SK-N-SH (cell line): ENCODE measurements around the gene TBL3. TPM values are rescaled to one million over a fixed set of nuclear protein-coding genes. Genes with fewer than 3 reads are reported as not detected.
A peak's percentile ranks its signal among the peaks of the same experiment; 100 is the strongest.

Experiments
- CTCF ChIA-PET: fragments of 300-600, 350-600 bp; formaldehyde crosslinking; extraction: SDS; loops from one replicate; lab custom pipeline; 2021; lab: Yijun Ruan, JAX
- POLR2A ChIA-PET: fragments of 350-600 bp; sonication (Branson Sonifier 250); formaldehyde crosslinking; extraction: SDS; loops from one replicate; lab custom pipeline; 2020; ENCODE audit warnings: antibody characterized with exemption, inconsistent platforms; lab: Yijun Ruan, JAX
- DNase-seq: peaks from one replicate; pipeline ENCODE4 v3.0.0; 2012
- H2AFZ ChIP-seq: fragments of 200-600 bp; sonication (generic); 2 replicates; pipeline ENCODE4 v1.8.1; 2016; ENCODE audit warnings: antibody characterized with exemption, mild to moderate bottlenecking, low read depth
- H3F3A ChIP-seq: fragments of 200-600 bp; sonication (generic); replicated peaks from 2 replicates; pipeline ENCODE3; 2016; ENCODE audit warnings: antibody characterized with exemption, mild to moderate bottlenecking; ENCODE audit not compliant: insufficient read depth
- H3K27ac ChIP-seq, 2 experiments: fragments of 200-500 bp in 1 of 2; fragments of 200-600 bp in 1 of 2; sonication (Bioruptor generic) in 1 of 2; sonication (generic), shearing (Covaris generic) in 1 of 2; 2 replicates each; pipeline versions ENCODE4 v1.5.1 to v1.6.1; 2014 to 2016; ENCODE audit warnings: low read depth in 2 of 2, inconsistent platforms in 1 of 2, low read length in 1 of 2, mild to moderate bottlenecking in 1 of 2, mixed read lengths in 1 of 2
- H3K27me3 ChIP-seq: fragments of 200-600 bp; sonication (generic), shearing (Covaris generic); 2 replicates; pipeline ENCODE4 v1.6.1; 2016; ENCODE audit warnings: mixed run types; ENCODE audit not compliant: insufficient read depth
- H3K36me3 ChIP-seq, 2 experiments: fragments of 200-500 bp in 1 of 2; fragments of 200-600 bp in 1 of 2; sonication (Bioruptor generic) in 1 of 2; sonication (generic) in 1 of 2; replicated peaks in 1 of 2; 2 replicates each; pipeline versions ENCODE3 to v1.5.1; 2014 to 2016; ENCODE audit warnings: low read length in 1 of 2, mild to moderate bottlenecking in 1 of 2; ENCODE audit not compliant: insufficient read depth in 2 of 2, control insufficient read depth in 1 of 2
- H3K4me1 ChIP-seq, 2 experiments: fragments of 200-500 bp in 1 of 2; fragments of 200-600 bp in 1 of 2; sonication (Bioruptor generic) in 1 of 2; sonication (generic), shearing (Covaris generic) in 1 of 2; 2 replicates each; pipeline versions ENCODE4 v1.5.1 to v1.6.1; 2014 to 2016; ENCODE audit warnings: low read depth in 1 of 2, low read length in 1 of 2, mixed run types in 1 of 2; ENCODE audit not compliant: insufficient read depth in 2 of 2, control insufficient read depth in 1 of 2
- H3K4me2 ChIP-seq: fragments of 200-600 bp; sonication (generic), shearing (Covaris generic); 2 replicates; pipeline ENCODE4 v1.6.1; 2017; ENCODE audit warnings: mixed run types
- H3K4me3 ChIP-seq, 2 experiments: fragments of 200-500 bp in 1 of 2; fragments of 200-600 bp in 1 of 2; sonication (Bioruptor generic) in 1 of 2; sonication (generic), shearing (Covaris generic) in 1 of 2; 2 replicates each; pipeline versions ENCODE4 v1.5.1 to v1.8.1; 2014 to 2016; ENCODE audit warnings: low read depth in 2 of 2, inconsistent platforms in 1 of 2, low read length in 1 of 2, mild to moderate bottlenecking in 1 of 2, mixed read lengths in 1 of 2, moderate library complexity in 1 of 2
- H3K79me2 ChIP-seq: fragments of 200-600 bp; sonication (generic); 2 replicates; pipeline ENCODE4 v1.8.1; 2017; ENCODE audit warnings: mild to moderate bottlenecking; ENCODE audit not compliant: insufficient read depth
- H3K9ac ChIP-seq: fragments of 200-600 bp; sonication (generic); 2 replicates; pipeline ENCODE4 v1.6.1; 2017; ENCODE audit warnings: mixed run types
- H3K9me2 ChIP-seq: fragments of 200-600 bp; sonication (generic); 2 replicates; pipeline ENCODE4 v1.6.1; 2017; ENCODE audit warnings: mixed run types
- H3K9me3 ChIP-seq: fragments of 200-600 bp; sonication (generic); 2 replicates; pipeline ENCODE4 v1.6.1; 2017; ENCODE audit warnings: mixed run types, mild to moderate bottlenecking, moderate library complexity
- H4K20me1 ChIP-seq: fragments of 200-600 bp; sonication (generic); 2 replicates; pipeline ENCODE4 v1.6.1; 2017; ENCODE audit warnings: mild to moderate bottlenecking, mixed run types; ENCODE audit not compliant: insufficient read depth
- CHD2 ChIP-seq: fragments of 150-350 bp; IDR thresholded peaks from 2 replicates; pipeline ENCODE4 v1.6.1; 2018; ENCODE audit warnings: low read length; ENCODE audit not compliant: partially characterized antibody
- CTCF ChIP-seq: fragments of 200-600 bp; sonication (generic); IDR thresholded peaks from 2 replicates; pipeline ENCODE4 v1.6.1; 2017; ENCODE audit warnings: antibody characterized with exemption, mild to moderate bottlenecking, moderate library complexity
- FOSL2 ChIP-seq: IDR thresholded peaks from 2 replicates; pipeline ENCODE4 v1.4.0; 2012; ENCODE audit warnings: low read depth, mild to moderate bottlenecking, moderate library complexity, borderline replicate concordance
- MXI1 ChIP-seq: IDR thresholded peaks from 2 replicates; pipeline ENCODE4 v1.6.1; 2012; ENCODE audit warnings: mild to moderate bottlenecking, low read depth, low read length, improper control_type of control experiment
- NFIC ChIP-seq: IDR thresholded peaks from 2 replicates; pipeline ENCODE4 v1.4.0; 2012; ENCODE audit warnings: borderline replicate concordance
- NRF1 ChIP-seq: IDR thresholded peaks from 2 replicates; pipeline ENCODE4 v1.6.1; 2012; ENCODE audit warnings: low read depth, mild to moderate bottlenecking, low read length
- PBX3 ChIP-seq: IDR thresholded peaks from 2 replicates; pipeline ENCODE4; 2012
- POLR2AphosphoS5 ChIP-seq: IDR thresholded peaks from 2 replicates; pipeline ENCODE4 v1.6.1; 2012; ENCODE audit warnings: low read depth, low read length
- RAD21 ChIP-seq: IDR thresholded peaks from 2 replicates; pipeline ENCODE4 v1.6.1; 2012; ENCODE audit warnings: mild to moderate bottlenecking, low read length
- SMC3 ChIP-seq: IDR thresholded peaks from 2 replicates; pipeline ENCODE4 v1.6.1; 2012; ENCODE audit warnings: low read depth, low read length, improper control_type of control experiment
- TAF1 ChIP-seq: IDR thresholded peaks from 2 replicates; pipeline ENCODE4 v1.6.1; 2012; ENCODE audit warnings: low read depth, mild to moderate bottlenecking, low read length, moderate library complexity, borderline replicate concordance
- USF1 ChIP-seq: IDR thresholded peaks from 2 replicates; pipeline ENCODE4 v1.4.0; 2012; ENCODE audit warnings: low read depth, borderline replicate concordance
- USF2 ChIP-seq: fragments of 150-350 bp; IDR thresholded peaks from 2 replicates; pipeline ENCODE4 v1.6.1; 2017; ENCODE audit warnings: antibody characterized with exemption, low read length, low read depth, borderline replicate concordance
- WGBS: methylation state at CpG from one replicate; pipeline ENCODE4 v1.1.6; 2017; ENCODE audit warnings: low lambda C conversion rate; 5-methylcytosine and 5-hydroxymethylcytosine counted together
- polyA plus RNA-seq, 3 experiments: library from polyadenylated mRNA; depleted of rRNA; stranded (reverse); fragments of >200 nt; gene quantifications; 2 replicates each; pipeline ENCODE4 v1.2.3, GENCODE V29; 2012
- TF ChIP-seq, protein P1 (sequence below): IDR thresholded peaks from 2 replicates; pipeline ENCODE4 v1.4.0; 2012; ENCODE audit warnings: low read depth
- TF ChIP-seq, protein P2 (sequence below): IDR thresholded peaks from 2 replicates; pipeline ENCODE4 v1.6.1; 2012; ENCODE audit warnings: mild to moderate bottlenecking, low read depth, low read length, moderate library complexity

The TBL3 gene
- polyA plus RNA-seq, 1 of the 3 experiments (the other 2 are of a cell fraction): 37.1 TPM

GRCh38 chr16:1929578-1930337, 42.1 kb upstream of the TBL3 start:
- ChIA-PET CTCF (interaction anchor here (0.6 to 5.2 kb wide), 43 partner anchors 9 to 838 kb away, joined by 3 to 137 read pairs (median 5); partner anchors contain the start of genes EME2, FAHD1, HAGH and HS3ST6), POLR2A (interaction anchor here (1.0 to 1.5 kb wide), 3 partner anchors 31 to 40 kb away, joined by 4 to 8 read pairs (median 4); partner anchors contain the start of gene RPS2)
- peak overlapping the region; percentile 84; the same call in 1 of the 2 replicates for H2AFZ ChIP-seq
- no peaks in the 10 kb centered on the region for H4K20me1 ChIP-seq
- peak; percentile 99 for DNase-seq
- H3K9me2 ChIP-seq: no peaks in the 10 kb centered on the region
- peak overlapping the region; percentile 83 for H3K4me2 ChIP-seq
- no peaks in the 10 kb centered on the region for H3K36me3 ChIP-seq
- peaks cover 0 to 17% of the 10 kb centered on the region in 2 experiments; a peak in 1 of 4 replicates for H3K4me1 ChIP-seq
- peak overlapping the region in 1 of 2 experiments; percentile 77; a peak in 3 of 4 replicates for H3K27ac ChIP-seq
- no peaks in the 10 kb centered on the region for H3K27me3 ChIP-seq
- H3K4me3 ChIP-seq: peak overlapping the region; percentile 56 to 64
- no peaks in the 10 kb centered on the region for H3K9me3 ChIP-seq
- TF ChIP-seq CHD2 (peak; percentile 64), NRF1 (peak; percentile 93), RAD21 (peak; percentile 91), NFIC (no peak), USF2 (no peak), CTCF (peak; percentile 73), USF1 (peak; percentile 12; the same call in 1 of the 2 replicates), MXI1 (peak; percentile 56), TAF1 (peak; percentile 53; the same call in 1 of the 2 replicates), SMC3 (peak; percentile 98), FOSL2 (no peak), PBX3 (no peak), POLR2AphosphoS5 (peak; percentile 54)
- TF ChIP-seq, protein P1, sequence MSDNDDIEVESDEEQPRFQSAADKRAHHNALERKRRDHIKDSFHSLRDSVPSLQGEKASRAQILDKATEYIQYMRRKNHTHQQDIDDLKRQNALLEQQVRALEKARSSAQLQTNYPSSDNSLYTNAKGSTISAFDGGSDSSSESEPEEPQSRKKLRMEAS: peak; percentile 90
- TF ChIP-seq, protein P2, sequence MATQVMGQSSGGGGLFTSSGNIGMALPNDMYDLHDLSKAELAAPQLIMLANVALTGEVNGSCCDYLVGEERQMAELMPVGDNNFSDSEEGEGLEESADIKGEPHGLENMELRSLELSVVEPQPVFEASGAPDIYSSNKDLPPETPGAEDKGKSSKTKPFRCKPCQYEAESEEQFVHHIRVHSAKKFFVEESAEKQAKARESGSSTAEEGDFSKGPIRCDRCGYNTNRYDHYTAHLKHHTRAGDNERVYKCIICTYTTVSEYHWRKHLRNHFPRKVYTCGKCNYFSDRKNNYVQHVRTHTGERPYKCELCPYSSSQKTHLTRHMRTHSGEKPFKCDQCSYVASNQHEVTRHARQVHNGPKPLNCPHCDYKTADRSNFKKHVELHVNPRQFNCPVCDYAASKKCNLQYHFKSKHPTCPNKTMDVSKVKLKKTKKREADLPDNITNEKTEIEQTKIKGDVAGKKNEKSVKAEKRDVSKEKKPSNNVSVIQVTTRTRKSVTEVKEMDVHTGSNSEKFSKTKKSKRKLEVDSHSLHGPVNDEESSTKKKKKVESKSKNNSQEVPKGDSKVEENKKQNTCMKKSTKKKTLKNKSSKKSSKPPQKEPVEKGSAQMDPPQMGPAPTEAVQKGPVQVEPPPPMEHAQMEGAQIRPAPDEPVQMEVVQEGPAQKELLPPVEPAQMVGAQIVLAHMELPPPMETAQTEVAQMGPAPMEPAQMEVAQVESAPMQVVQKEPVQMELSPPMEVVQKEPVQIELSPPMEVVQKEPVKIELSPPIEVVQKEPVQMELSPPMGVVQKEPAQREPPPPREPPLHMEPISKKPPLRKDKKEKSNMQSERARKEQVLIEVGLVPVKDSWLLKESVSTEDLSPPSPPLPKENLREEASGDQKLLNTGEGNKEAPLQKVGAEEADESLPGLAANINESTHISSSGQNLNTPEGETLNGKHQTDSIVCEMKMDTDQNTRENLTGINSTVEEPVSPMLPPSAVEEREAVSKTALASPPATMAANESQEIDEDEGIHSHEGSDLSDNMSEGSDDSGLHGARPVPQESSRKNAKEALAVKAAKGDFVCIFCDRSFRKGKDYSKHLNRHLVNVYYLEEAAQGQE: 0 out of 2 replicates have a peak, but pooled peaks have one; percentile 2
- H3K79me2 ChIP-seq: no peaks in the 10 kb centered on the region
- H3F3A ChIP-seq: no peaks in the 10 kb centered on the region
- peak overlapping the region; percentile 76 for H3K9ac ChIP-seq
- WGBS: 40% methylated on average over 8 of the region's 70 CpGs
